ENCODE measurements around the gene DUSP28. TPM values are rescaled to one million over a fixed set of nuclear protein-coding genes. Genes with fewer than 3 reads are reported as not detected.

The DUSP28 gene
- total RNA-seq, 4 donors from 2014 or later, result 3.0 to 5.3 (median 4.0) TPM

DNA sequence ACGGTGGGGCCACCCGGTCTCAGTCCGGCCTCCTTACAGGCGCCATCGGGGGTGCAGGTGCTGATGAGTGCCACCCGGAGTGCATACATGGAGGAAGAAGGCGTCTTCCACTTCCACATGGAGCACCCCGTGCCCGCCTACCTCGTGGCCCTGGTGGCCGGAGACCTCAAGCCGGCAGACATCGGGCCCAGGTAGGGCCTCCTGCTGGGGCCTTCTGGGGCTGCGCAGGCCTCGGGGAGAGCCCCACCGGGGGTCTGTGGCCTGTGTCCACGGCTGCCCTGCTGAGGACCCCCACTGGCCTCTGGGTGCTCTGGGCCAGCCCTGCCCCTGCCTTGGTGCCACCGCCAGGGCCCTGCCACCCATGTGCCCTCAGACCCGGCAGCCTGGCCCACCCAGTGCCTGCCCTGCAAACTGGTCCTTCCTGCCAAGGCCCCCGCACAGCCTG lies 12.9 kb downstream of the DUSP28 start:
- peaks cover 0 to 69% of the 10 kb centered on the region in 2 donors for H3K36me3 ChIP-seq
- no peak overlapping the region for H3K27ac ChIP-seq
- TF ChIP-seq POLR2A (IDR thresholded peaks at IDR 0.05) (no peak), EP300 (IDR thresholded peaks at IDR 0.05) (no peak), POLR2AphosphoS5 (IDR thresholded peaks at IDR 0.05) (no peak)
- TF ChIP-seq, protein P1, sequence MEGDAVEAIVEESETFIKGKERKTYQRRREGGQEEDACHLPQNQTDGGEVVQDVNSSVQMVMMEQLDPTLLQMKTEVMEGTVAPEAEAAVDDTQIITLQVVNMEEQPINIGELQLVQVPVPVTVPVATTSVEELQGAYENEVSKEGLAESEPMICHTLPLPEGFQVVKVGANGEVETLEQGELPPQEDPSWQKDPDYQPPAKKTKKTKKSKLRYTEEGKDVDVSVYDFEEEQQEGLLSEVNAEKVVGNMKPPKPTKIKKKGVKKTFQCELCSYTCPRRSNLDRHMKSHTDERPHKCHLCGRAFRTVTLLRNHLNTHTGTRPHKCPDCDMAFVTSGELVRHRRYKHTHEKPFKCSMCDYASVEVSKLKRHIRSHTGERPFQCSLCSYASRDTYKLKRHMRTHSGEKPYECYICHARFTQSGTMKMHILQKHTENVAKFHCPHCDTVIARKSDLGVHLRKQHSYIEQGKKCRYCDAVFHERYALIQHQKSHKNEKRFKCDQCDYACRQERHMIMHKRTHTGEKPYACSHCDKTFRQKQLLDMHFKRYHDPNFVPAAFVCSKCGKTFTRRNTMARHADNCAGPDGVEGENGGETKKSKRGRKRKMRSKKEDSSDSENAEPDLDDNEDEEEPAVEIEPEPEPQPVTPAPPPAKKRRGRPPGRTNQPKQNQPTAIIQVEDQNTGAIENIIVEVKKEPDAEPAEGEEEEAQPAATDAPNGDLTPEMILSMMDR (IDR thresholded peaks at IDR 0.05), result no peak
- H3K4me1 ChIP-seq, result peaks cover 0 to 34% (median 20%) of the 10 kb centered on the region in 3 donors
- no peaks in the 10 kb centered on the region for H3K27me3 ChIP-seq
- H3K4me3 ChIP-seq, result no peak overlapping the region
- ATAC-seq, result no peak
- WGBS, 2 donors (ENCODE audit: low coverage in 1 of 2), result 89% methylated on average over 7 of the region's 20 CpGs; no CpG with 5 or more reads in 1 of the 2 donors
- H3K9me3 ChIP-seq, result no peaks in the 10 kb centered on the region

GRCh38 chr2:240573516-240574385 lies 13.6 kb downstream of the DUSP28 start:
- Histone ChIP-seq H3K4me3 (no peak overlapping the region), H3K4me1 (peaks cover 0 to 34% (median 20%) of the 10 kb centered on the region in 3 donors), H3K36me3 (peaks cover 0 to 76% of the 10 kb centered on the region in 2 donors), H3K27me3 (no peaks in the 10 kb centered on the region), H3K9me3 (no peaks in the 10 kb centered on the region), H3K27ac (no peak overlapping the region)
- WGBS, 2 donors (ENCODE audit: low coverage in 1 of 2), result 60 to 70% methylated on average over 1 to 2 of the region's 37 CpGs
- ATAC-seq, result no peak
- TF ChIP-seq EP300 (IDR thresholded peaks at IDR 0.05) (no peak), POLR2A (IDR thresholded peaks at IDR 0.05) (no peak), POLR2AphosphoS5 (IDR thresholded peaks at IDR 0.05) (no peak)
- TF ChIP-seq, protein P1 (IDR thresholded peaks at IDR 0.05), result no peak

GRCh38 chr2:240574386-240575100 lies 14.4 kb downstream of the DUSP28 start:
- no peak overlapping the region for H3K27ac ChIP-seq
- H3K27me3 ChIP-seq, result no peaks in the 10 kb centered on the region
- TF ChIP-seq EP300 (IDR thresholded peaks at IDR 0.05), result no peak
- no peak for TF ChIP-seq POLR2AphosphoS5 (IDR thresholded peaks at IDR 0.05)
- TF ChIP-seq POLR2A (IDR thresholded peaks at IDR 0.05), result no peak
- TF ChIP-seq, protein P1 (IDR thresholded peaks at IDR 0.05), result no peak
- WGBS, 2 donors (ENCODE audit: low coverage in 1 of 2), result 67 to 100% methylated on average over 1 to 3 of the region's 21 CpGs
- H3K4me1 ChIP-seq, result peaks cover 0 to 35% (median 19%) of the 10 kb centered on the region in 3 donors
- no peak for ATAC-seq
- peaks cover 0 to 78% of the 10 kb centered on the region in 2 donors for H3K36me3 ChIP-seq
- no peaks in the 10 kb centered on the region for H3K9me3 ChIP-seq
- H3K4me3 ChIP-seq, result no peak overlapping the region

DNA sequence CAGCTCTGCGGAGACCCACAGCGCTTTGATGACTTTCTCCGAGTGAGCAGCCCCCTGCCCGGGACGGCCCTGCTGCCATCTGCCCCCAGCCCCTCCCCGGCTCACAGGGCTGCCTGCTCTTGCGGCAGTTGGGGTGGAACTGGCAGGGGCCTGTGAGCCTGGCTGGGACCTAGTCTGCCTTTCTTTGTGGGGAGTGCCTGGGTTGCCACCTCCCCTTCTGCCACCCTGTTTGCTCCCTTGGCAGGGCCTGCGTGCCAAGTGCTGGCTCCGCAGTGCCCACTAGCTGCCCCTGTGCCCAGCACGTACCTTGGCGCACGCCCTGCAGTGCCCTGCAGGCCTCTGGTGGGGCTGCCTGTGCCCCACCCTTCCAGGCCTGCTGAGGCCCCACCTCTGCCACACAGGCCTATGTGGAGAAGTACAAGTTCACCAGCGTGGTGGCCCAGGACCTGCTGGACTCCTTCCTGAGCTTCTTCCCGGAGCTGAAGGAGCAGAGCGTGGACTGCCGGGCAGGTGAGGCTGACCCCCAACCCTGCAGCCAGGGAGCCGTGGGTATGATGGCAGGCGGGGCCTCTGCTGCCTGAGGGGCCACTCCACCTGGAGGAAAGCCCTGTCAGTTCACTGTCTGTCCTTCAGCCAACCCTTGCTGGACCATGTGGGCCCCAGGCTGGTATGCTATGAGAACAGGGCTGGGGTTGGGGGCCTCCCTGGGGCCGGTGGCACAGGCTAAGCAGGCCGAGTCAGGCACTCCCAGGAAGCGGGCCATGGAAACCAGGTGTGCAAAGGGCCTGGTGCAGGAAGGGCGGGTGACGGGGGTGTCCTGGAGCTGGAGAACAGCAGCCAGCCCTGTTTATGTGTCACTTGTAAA lies 15.2 kb downstream of the DUSP28 start:
- no peaks in the 10 kb centered on the region for H3K9me3 ChIP-seq
- H3K27ac ChIP-seq, result no peak overlapping the region
- peaks cover 0 to 35% (median 14%) of the 10 kb centered on the region in 3 donors for H3K4me1 ChIP-seq
- TF ChIP-seq POLR2AphosphoS5 (IDR thresholded peaks at IDR 0.05) (no peak), EP300 (IDR thresholded peaks at IDR 0.05) (no peak), POLR2A (IDR thresholded peaks at IDR 0.05) (no peak)
- TF ChIP-seq, protein P1 (IDR thresholded peaks at IDR 0.05), result no peak
- no peak for ATAC-seq
- H3K4me3 ChIP-seq, result no peak overlapping the region
- no peaks in the 10 kb centered on the region for H3K27me3 ChIP-seq
- peaks cover 0 to 78% of the 10 kb centered on the region in 2 donors for H3K36me3 ChIP-seq
- 67 to 77% methylated on average over 2 to 4 of the region's 23 CpGs for whole genome bisulfite sequencing, 2 donors (ENCODE audit: low coverage in 1 of 2)

Measured in gastroesophageal sphincter (tissue), 4 donors.